ENCODE measurements around the gene MRGPRX1.
"Not testable (repeated sequence)": the region's sequence is repeated elsewhere in the genome, so short reads cannot be mapped to it uniquely, and the experiment has no call there.

MRGPRX1 gene

GRCh38 chr11:18927550-18928322 lies 11.5 kb downstream of the MRGPRX1 start:
- Histone ChIP-seq H3K9me3 (ENCODE audit: low read length) (no peaks in the 10 kb centered on the region), H3K9ac (ENCODE audit: low read length) (no peak overlapping the region), H3K27me3 (ENCODE audit: control insufficient read depth in 1 of 2, insufficient read depth in 2 of 2, low read length in 2 of 2) (no peaks in the 10 kb centered on the region), H3K4me3 (ENCODE audit: low read depth in 1 of 2, low read length in 2 of 2) (no peak overlapping the region), H3K36me3 (ENCODE audit: insufficient read depth, low read length) (no peaks in the 10 kb centered on the region), H3K27ac (ENCODE audit: low read depth, low read length) (no peak overlapping the region), H3K4me1 (ENCODE audit: insufficient read depth, low read length) (no peaks in the 10 kb centered on the region)

- H3K27ac ChIP-seq (ENCODE audit: low read depth, low read length); H3K36me3 ChIP-seq (ENCODE audit: insufficient read depth, low read length); H3K4me3 ChIP-seq (ENCODE audit: low read depth in 1 of 2, low read length in 2 of 2); H3K9ac ChIP-seq (ENCODE audit: low read length); H3K9me3 ChIP-seq (ENCODE audit: low read length); H3K27me3 ChIP-seq (ENCODE audit: control insufficient read depth in 1 of 2, insufficient read depth in 2 of 2, low read length in 2 of 2); H3K4me1 ChIP-seq (ENCODE audit: insufficient read depth, low read length): not testable (repeated sequence)
Measured at GRCh38 chr11:18925426-18925825, 13.8 kb downstream of the MRGPRX1 start.

- Histone ChIP-seq H3K9me3 (ENCODE audit: low read length) (no peaks in the 10 kb centered on the region), H3K4me1 (ENCODE audit: insufficient read depth, low read length) (no peaks in the 10 kb centered on the region), H3K27ac (ENCODE audit: low read depth, low read length) (no peak overlapping the region), H3K27me3 (ENCODE audit: control insufficient read depth in 1 of 2, insufficient read depth in 2 of 2, low read length in 2 of 2) (no peaks in the 10 kb centered on the region), H3K4me3 (ENCODE audit: low read depth in 1 of 2, low read length in 2 of 2) (no peak overlapping the region), H3K9ac (ENCODE audit: low read length) (no peak overlapping the region), H3K36me3 (ENCODE audit: insufficient read depth, low read length) (no peaks in the 10 kb centered on the region)
Measured at GRCh38 chr11:18912883-18913282, 26.3 kb downstream of the MRGPRX1 start.

- H3K27me3 ChIP-seq (ENCODE audit: control insufficient read depth in 1 of 2, insufficient read depth in 2 of 2, low read length in 2 of 2) = no peaks in the 10 kb centered on the region
- H3K9me3 ChIP-seq (ENCODE audit: low read length) = no peaks in the 10 kb centered on the region
Measured at GRCh38 chr11:18907391-18907790, 31.8 kb downstream of the MRGPRX1 start.

GRCh38 chr11:18900637-18901036 lies 38.6 kb downstream of the MRGPRX1 start:
- H3K9ac ChIP-seq (ENCODE audit: low read length); H3K27me3 ChIP-seq (ENCODE audit: control insufficient read depth in 1 of 2, insufficient read depth in 2 of 2, low read length in 2 of 2); H3K4me1 ChIP-seq (ENCODE audit: insufficient read depth, low read length); H3K4me3 ChIP-seq (ENCODE audit: low read depth in 1 of 2, low read length in 2 of 2); H3K36me3 ChIP-seq (ENCODE audit: insufficient read depth, low read length); H3K27ac ChIP-seq (ENCODE audit: low read depth, low read length); H3K9me3 ChIP-seq (ENCODE audit: low read length): not testable (repeated sequence)

More at GRCh38 chr11:18907391-18907790, 31.8 kb downstream of the MRGPRX1 start:
- H3K4me1 ChIP-seq (ENCODE audit: insufficient read depth, low read length) = no peaks in the 10 kb centered on the region
- no peaks in the 10 kb centered on the region for H3K36me3 ChIP-seq (ENCODE audit: insufficient read depth, low read length)
- no peak overlapping the region for H3K4me3 ChIP-seq (ENCODE audit: low read depth in 1 of 2, low read length in 2 of 2)
- no peak overlapping the region for H3K27ac ChIP-seq (ENCODE audit: low read depth, low read length)
- H3K9ac ChIP-seq (ENCODE audit: low read length) = no peak overlapping the region

GRCh38 chr11:18900151-18900611 lies 39.0 kb downstream of the MRGPRX1 start:
- H3K36me3 ChIP-seq (ENCODE audit: insufficient read depth, low read length); H3K9me3 ChIP-seq (ENCODE audit: low read length); H3K9ac ChIP-seq (ENCODE audit: low read length); H3K4me3 ChIP-seq (ENCODE audit: low read depth in 1 of 2, low read length in 2 of 2); H3K27ac ChIP-seq (ENCODE audit: low read depth, low read length); H3K27me3 ChIP-seq (ENCODE audit: control insufficient read depth in 1 of 2, insufficient read depth in 2 of 2, low read length in 2 of 2); H3K4me1 ChIP-seq (ENCODE audit: insufficient read depth, low read length): not testable (repeated sequence)

GRCh38 chr11:18891712-18892111 lies 47.5 kb downstream of the MRGPRX1 start:
- not testable (repeated sequence) for H3K27ac ChIP-seq (ENCODE audit: low read depth, low read length); H3K9ac ChIP-seq (ENCODE audit: low read length); H3K27me3 ChIP-seq (ENCODE audit: control insufficient read depth in 1 of 2, insufficient read depth in 2 of 2, low read length in 2 of 2); H3K4me1 ChIP-seq (ENCODE audit: insufficient read depth, low read length); H3K9me3 ChIP-seq (ENCODE audit: low read length); H3K4me3 ChIP-seq (ENCODE audit: low read depth in 1 of 2, low read length in 2 of 2); H3K36me3 ChIP-seq (ENCODE audit: insufficient read depth, low read length)

GRCh38 chr11:18890615-18891014 lies 48.6 kb downstream of the MRGPRX1 start:
- Histone ChIP-seq H3K27me3 (ENCODE audit: control insufficient read depth in 1 of 2, insufficient read depth in 2 of 2, low read length in 2 of 2) (no peaks in the 10 kb centered on the region), H3K4me3 (ENCODE audit: low read depth in 1 of 2, low read length in 2 of 2) (no peak overlapping the region), H3K27ac (ENCODE audit: low read depth, low read length) (no peak overlapping the region), H3K4me1 (ENCODE audit: insufficient read depth, low read length) (no peaks in the 10 kb centered on the region), H3K36me3 (ENCODE audit: insufficient read depth, low read length) (no peaks in the 10 kb centered on the region), H3K9ac (ENCODE audit: low read length) (no peak overlapping the region), H3K9me3 (ENCODE audit: low read length) (no peaks in the 10 kb centered on the region)

Measured in muscle layer of colon (tissue), 2 donors.